GM23338 (cell line): Measurements from ENCODE around the gene IRF2. TPM values are rescaled to one million over a fixed set of nuclear protein-coding genes. Genes with fewer than 3 reads are reported as not detected.

Source experiments
- ATAC-seq: fragments of 200-7000 bp; cut with Tn5 transposase; 3 replicates; pipeline ENCODE4 v1.9.1; 2020
- DNase-seq: peaks from one replicate; pipeline ENCODE4 v3.0.0-alpha.2; 2015; ENCODE audit warnings: low spot score
- H2AFZ ChIP-seq: fragments of 200-600 bp; sonication (generic); 2 replicates; pipeline ENCODE4 v1.8.0; 2016; ENCODE audit warnings: antibody characterized with exemption, mild to moderate bottlenecking, moderate library complexity
- H3F3A ChIP-seq: fragments of 200-600 bp; sonication (generic); replicated peaks from 2 replicates; pipeline ENCODE4 v1.8.0; 2017; ENCODE audit warnings: antibody characterized with exemption, mixed run types, low read depth
- H3K27ac ChIP-seq: fragments of 200-600 bp; sonication (generic); 2 replicates; pipeline ENCODE4 v1.6.1; 2016; ENCODE audit warnings: low read depth
- H3K27me3 ChIP-seq: fragments of 200-600 bp; sonication (generic); 2 replicates; pipeline ENCODE4 v1.8.0; 2016; ENCODE audit warnings: mild to moderate bottlenecking, mixed run types, moderate library complexity; ENCODE audit not compliant: insufficient read depth
- H3K36me3 ChIP-seq: fragments of 200-600 bp; sonication (generic); 2 replicates; pipeline ENCODE4 v1.8.0; 2016; ENCODE audit warnings: mild to moderate bottlenecking; ENCODE audit not compliant: insufficient read depth
- H3K4me1 ChIP-seq: fragments of 200-600 bp; sonication (generic); 2 replicates; pipeline ENCODE4 v1.8.0; 2016; ENCODE audit warnings: mild to moderate bottlenecking, moderate library complexity; ENCODE audit not compliant: insufficient read depth
- H3K4me2 ChIP-seq: fragments of 200-600 bp; sonication (generic); 2 replicates; pipeline ENCODE4 v1.7.1; 2017; ENCODE audit warnings: mixed run types
- H3K4me3 ChIP-seq: fragments of 200-600 bp; sonication (generic); 2 replicates; pipeline ENCODE4 v1.6.1; 2016; ENCODE audit warnings: mixed run types
- H3K79me2 ChIP-seq: fragments of 200-600 bp; sonication (generic); replicated peaks from 2 replicates; pipeline ENCODE4 v1.8.0; 2017; ENCODE audit warnings: mild to moderate bottlenecking; ENCODE audit not compliant: insufficient read depth
- H3K9me2 ChIP-seq: fragments of 200-600 bp; sonication (generic); 2 replicates; pipeline ENCODE4 v1.8.0; 2017; ENCODE audit not compliant: insufficient read depth
- H4K20me1 ChIP-seq: fragments of 200-600 bp; sonication (generic); replicated peaks from 2 replicates; pipeline ENCODE4 v1.8.0; 2017; ENCODE audit warnings: mild to moderate bottlenecking; ENCODE audit not compliant: insufficient read depth
- H3K27ac Mint-ChIP-seq: 2 replicates; pipeline ENCODE4 v1.8.0; 2020; ENCODE audit warnings: inconsistent platforms, mild to moderate bottlenecking, moderate library complexity, mixed read lengths
- H3K27me3 Mint-ChIP-seq: 3 replicates; pipeline ENCODE4 v1.8.0; 2022; ENCODE audit warnings: low read depth, mild to moderate bottlenecking, moderate library complexity, mixed read lengths, inconsistent platforms; ENCODE audit not compliant: insufficient read depth, poor library complexity
- H3K36me3 Mint-ChIP-seq: 3 replicates; pipeline ENCODE4 v1.8.0; 2021; ENCODE audit warnings: low read depth, mild to moderate bottlenecking, inconsistent platforms, moderate library complexity, mixed read lengths
- H3K4me1 Mint-ChIP-seq: 3 replicates; pipeline ENCODE4 v1.8.0; 2020; ENCODE audit warnings: mild to moderate bottlenecking, inconsistent platforms, mixed read lengths
- H3K4me3 Mint-ChIP-seq: 3 replicates; pipeline ENCODE4 v1.8.0; 2021; ENCODE audit warnings: moderate library complexity, mild to moderate bottlenecking, inconsistent platforms, mixed read lengths
- H3K9me3 Mint-ChIP-seq: 3 replicates; pipeline ENCODE4 v1.8.0; 2020; ENCODE audit warnings: moderate library complexity, mild to moderate bottlenecking, inconsistent platforms, mixed read lengths
- CREB1 ChIP-seq: fragments of 250-450 bp; sonication (Bioruptor Pico); IDR thresholded peaks from 2 replicates; pipeline ENCODE4 v1.5.0; 2020; ENCODE audit warnings: low read depth, mild to moderate bottlenecking, moderate library complexity
- CTCF ChIP-seq, 2 experiments: fragments of 200-600 bp in 1 of 2; sonication (generic) in 1 of 2; conservative IDR thresholded peaks; 2 replicates each; pipeline versions ENCODE4 v1.5.1 to v1.6.1; 2016 to 2017; ENCODE audit warnings: antibody characterized with exemption in 2 of 2, low read depth in 2 of 2, mild to moderate bottlenecking in 2 of 2, moderate library complexity in 1 of 2
- ETS1 ChIP-seq: IDR thresholded peaks from 2 replicates; pipeline ENCODE4 v1.6.1; 2016; ENCODE audit warnings: antibody characterized with exemption
- EZH2 ChIP-seq: fragments of 200-600 bp; sonication (generic); IDR thresholded peaks from one replicate; pipeline ENCODE4 v1.8.0; 2017; ENCODE audit warnings: antibody characterized with exemption, mild to moderate bottlenecking, low read depth; ENCODE audit not compliant: unreplicated experiment
- EZH2phosphoT487 ChIP-seq: fragments of 200-600 bp; sonication (generic); IDR thresholded peaks from one replicate; pipeline ENCODE4 v1.8.1; 2018; ENCODE audit warnings: antibody characterized with exemption; ENCODE audit not compliant: unreplicated experiment
- JUNB ChIP-seq: IDR thresholded peaks from one replicate; pipeline ENCODE4 v1.6.1; 2016; ENCODE audit warnings: antibody characterized with exemption; ENCODE audit not compliant: unreplicated experiment
- NANOG ChIP-seq: IDR thresholded peaks from 2 replicates; pipeline ENCODE4 v1.6.1; 2016; ENCODE audit warnings: antibody characterized with exemption, borderline replicate concordance
- POLR2AphosphoS5 ChIP-seq: IDR thresholded peaks from 2 replicates; pipeline ENCODE4 v1.6.1; 2016; ENCODE audit warnings: antibody characterized with exemption, low read depth
- REST ChIP-seq: IDR thresholded peaks from one replicate; pipeline ENCODE4 v1.6.1; 2018; ENCODE audit warnings: antibody characterized with exemption; ENCODE audit not compliant: unreplicated experiment
- STAT1 ChIP-seq: IDR thresholded peaks from one replicate; pipeline ENCODE4 v1.6.1; 2016; ENCODE audit warnings: antibody characterized with exemption; ENCODE audit not compliant: unreplicated experiment
- ZNF331 ChIP-seq: fragments of 250-450 bp; sonication (Bioruptor Pico); IDR thresholded peaks from 2 replicates; pipeline ENCODE4 v1.5.0; 2020; ENCODE audit warnings: low read depth, mild to moderate bottlenecking, moderate library complexity
- ZNF462 ChIP-seq: fragments of 250-450 bp; sonication (Bioruptor Pico); IDR thresholded peaks from 2 replicates; pipeline ENCODE4 v1.5.0; 2020; ENCODE audit warnings: mild to moderate bottlenecking, moderate library complexity
- polyA plus RNA-seq: library from polyadenylated mRNA; unstranded; fragments of >200 nt; fragmentation: Nextera tagmentation; extraction: Ambion mirVana; gene quantifications from 2 replicates; pipeline ENCODE4 v1.2.1, GENCODE V29; 2016
- total RNA-seq: library from RNA; depleted of rRNA; stranded (reverse); fragments of >200 nt; shearing (Covaris generic); gene quantifications from 2 replicates; pipeline ENCODE4 v1.2.3, GENCODE V29; 2014

IRF2 gene
- total and polyA plus RNA-seq, 2 experiments from 2014 or later: 14.7 to 15.0 TPM

- TF ChIP-seq ETS1: no peak
- no peak for TF ChIP-seq STAT1
- TF ChIP-seq CREB1 (CRISPR knock-in tag): no peak
- TF ChIP-seq NANOG: no peak
- no peak for TF ChIP-seq REST
- TF ChIP-seq ZNF331 (CRISPR knock-in tag): no peak
These were observed 14.9 kb downstream of the IRF2 start (continued) for GRCh38 chr4:184459413-184459812.

- H3K4me3 ChIP-seq: no peak overlapping the region
- DNase-seq (no peak), ATAC-seq (no peak)
- no peak overlapping the region for H2AFZ ChIP-seq
- H3K4me1 ChIP-seq: peaks cover 54% of the 10 kb centered on the region
- no peaks in the 10 kb centered on the region for H3K9me2 ChIP-seq
- H3K9me3 Mint-ChIP-seq: no peaks in the 10 kb centered on the region
- no peak overlapping the region for H3K27ac Mint-ChIP-seq
- H3K36me3 ChIP-seq: no peaks in the 10 kb centered on the region
- no peak overlapping the region for H3K4me2 ChIP-seq
- no peak overlapping the region for H3K27ac ChIP-seq
- H3K36me3 Mint-ChIP-seq: no peaks in the 10 kb centered on the region; the same call in 2 of the 3 replicates
- H3K4me3 Mint-ChIP-seq: no peak overlapping the region
- peaks cover 78% of the 10 kb centered on the region for H3K4me1 Mint-ChIP-seq
- peaks cover 5% of the 10 kb centered on the region; the same call in 1 of the 2 replicates for H4K20me1 ChIP-seq
- H3K27me3 Mint-ChIP-seq: peaks cover 4% of the 10 kb centered on the region
- no peaks in the 10 kb centered on the region; the same call in 1 of the 2 replicates for H3F3A ChIP-seq
- no peaks in the 10 kb centered on the region for H3K27me3 ChIP-seq
- H3K79me2 ChIP-seq: peaks cover 81% of the 10 kb centered on the region
- TF ChIP-seq CTCF (conservative IDR thresholded peaks at IDR 0.05; ENCODE audit: low read depth in 2 of 2): no peak
- TF ChIP-seq POLR2AphosphoS5: no peak
- no peak for TF ChIP-seq ZNF462 (CRISPR knock-in tag)
- no peak for TF ChIP-seq EZH2phosphoT487
- TF ChIP-seq EZH2: no peak
- TF ChIP-seq CREB1 (CRISPR knock-in tag): no peak
- no peak for TF ChIP-seq JUNB
These were observed 16.7 kb downstream of the IRF2 start for GRCh38 chr4:184457535-184458249.
